ENCODE data around the gene CDK5RAP3. TPM values are rescaled to one million over a fixed set of nuclear protein-coding genes. Genes with fewer than 3 reads are reported as not detected.

Gene CDK5RAP3
- total RNA-seq, 1 experiment from 2014 or later: 128 TPM

GRCh38 chr17:48002916-48003416 lies 32.1 kb downstream of the CDK5RAP3 start:
- ATAC-seq: peak; percentile 15; the same call in 1 of the 2 replicates
- no peak for TF ChIP-seq IRF2 (CRISPR knock-in tag; IDR thresholded peaks at IDR 0.05; ENCODE audit: borderline replicate concordance, low read depth)
- 0 out of 2 replicates have a peak, but pooled peaks have one; percentile 11 for TF ChIP-seq ETV6 (CRISPR knock-in tag; IDR thresholded peaks at IDR 0.05)
- DNase-seq (ENCODE audit: low spot score): no peak
- H3K36me3 Mint-ChIP-seq: no peaks in the 10 kb centered on the region
- POLR2A ChIA-PET: interaction anchor here (0.6 to 1.3 kb wide), 3 partner anchors 9 to 91 kb away, joined by 4 to 9 read pairs (median 6); partner anchors contain the start of gene NFE2L1
- H3K4me1 Mint-ChIP-seq: peaks cover 52% of the 10 kb centered on the region
- CTCF ChIA-PET: interaction anchor here (0.8 to 5.1 kb wide), 16 partner anchors 8 to 156 kb away, joined by 3 to 33 read pairs (median 8); partner anchors contain the start of genes CDK5RAP3 and PNPO
- H3K9me3 Mint-ChIP-seq: no peaks in the 10 kb centered on the region
- no peaks in the 10 kb centered on the region; the same call in 1 of the 2 replicates for H3K27me3 Mint-ChIP-seq (ENCODE audit: low read depth)
- H3K4me3 Mint-ChIP-seq: peak overlapping the region; percentile 21
- H3K27ac Mint-ChIP-seq: peak overlapping the region; percentile 75

GRCh38 chr17:48003417-48004151 lies 32.7 kb downstream of the CDK5RAP3 start:
- ChIA-PET CTCF (interaction anchor here (0.8 to 5.1 kb wide), 19 partner anchors 8 to 156 kb away, joined by 3 to 33 read pairs (median 6); partner anchors contain the start of genes CDK5RAP3 and PNPO), POLR2A (interaction anchor here (0.6 to 1.3 kb wide), 4 partner anchors 9 to 92 kb away, joined by 4 to 9 read pairs (median 6); partner anchors contain the start of gene NFE2L1)
- DNase-seq (ENCODE audit: low spot score) (peak; percentile 50), ATAC-seq (peak; percentile 80)
- peaks cover 52% of the 10 kb centered on the region for H3K4me1 Mint-ChIP-seq
- H3K27me3 Mint-ChIP-seq (ENCODE audit: low read depth): no peaks in the 10 kb centered on the region; the same call in 1 of the 2 replicates
- no peaks in the 10 kb centered on the region for H3K36me3 Mint-ChIP-seq
- H3K4me3 Mint-ChIP-seq: peak overlapping the region; percentile 13
- H3K9me3 Mint-ChIP-seq: no peaks in the 10 kb centered on the region; the same call in 1 of the 2 replicates
- TF ChIP-seq ZBTB21 (CRISPR knock-in tag; IDR thresholded peaks at IDR 0.05; ENCODE audit: borderline replicate concordance) (0 out of 2 replicates have a peak, but pooled peaks have one; percentile 20), TP53 (CRISPR knock-in tag; IDR thresholded peaks at IDR 0.05) (peak; percentile 69; the same call in 1 of the 2 replicates), ZNF423 (CRISPR knock-in tag; IDR thresholded peaks at IDR 0.05) (peak; percentile 49; the same call in 1 of the 2 replicates), SMAD4 (CRISPR knock-in tag; IDR thresholded peaks at IDR 0.05) (no peak), TCF7 (CRISPR knock-in tag; IDR thresholded peaks at IDR 0.05; ENCODE audit: low read depth) (no peak)
- H3K27ac Mint-ChIP-seq: peak overlapping the region; percentile 41

DNA sequence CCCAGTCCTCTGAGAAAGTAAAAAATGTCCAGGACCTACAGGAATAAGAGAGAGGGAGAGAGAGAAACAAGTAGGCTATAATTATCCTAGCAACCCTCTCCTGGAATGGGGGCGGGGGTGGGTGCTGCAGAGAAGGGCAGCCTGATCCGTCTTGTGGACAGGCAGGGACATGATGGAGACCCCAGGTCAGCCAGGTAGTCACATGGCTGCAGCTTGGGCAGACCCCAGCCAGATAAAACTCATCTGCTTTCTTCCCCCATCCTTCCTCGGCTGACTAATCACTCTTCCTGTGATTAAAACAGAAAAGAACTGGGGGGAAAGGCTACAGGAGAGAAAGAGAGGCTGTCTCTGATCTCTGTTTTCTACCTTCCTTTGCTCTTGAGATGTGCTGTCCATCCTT lies 34.1 kb downstream of the CDK5RAP3 start:
- Mint-ChIP-seq H3K4me1 (peaks cover 46% of the 10 kb centered on the region), H3K27me3 (ENCODE audit: low read depth) (no peaks in the 10 kb centered on the region; the same call in 1 of the 2 replicates), H3K27ac (no peak overlapping the region), H3K9me3 (no peaks in the 10 kb centered on the region; the same call in 1 of the 2 replicates), H3K36me3 (no peaks in the 10 kb centered on the region), H3K4me3 (no peak overlapping the region)
- DNase-seq (ENCODE audit: low spot score): no peak
- no peak for ATAC-seq
- TF ChIP-seq SMAD4 (CRISPR knock-in tag; IDR thresholded peaks at IDR 0.05) (no peak), PRRX2 (CRISPR knock-in tag; IDR thresholded peaks at IDR 0.05) (no peak), RORB (CRISPR knock-in tag; IDR thresholded peaks at IDR 0.05) (no peak)
- TF ChIP-seq, protein P1, sequence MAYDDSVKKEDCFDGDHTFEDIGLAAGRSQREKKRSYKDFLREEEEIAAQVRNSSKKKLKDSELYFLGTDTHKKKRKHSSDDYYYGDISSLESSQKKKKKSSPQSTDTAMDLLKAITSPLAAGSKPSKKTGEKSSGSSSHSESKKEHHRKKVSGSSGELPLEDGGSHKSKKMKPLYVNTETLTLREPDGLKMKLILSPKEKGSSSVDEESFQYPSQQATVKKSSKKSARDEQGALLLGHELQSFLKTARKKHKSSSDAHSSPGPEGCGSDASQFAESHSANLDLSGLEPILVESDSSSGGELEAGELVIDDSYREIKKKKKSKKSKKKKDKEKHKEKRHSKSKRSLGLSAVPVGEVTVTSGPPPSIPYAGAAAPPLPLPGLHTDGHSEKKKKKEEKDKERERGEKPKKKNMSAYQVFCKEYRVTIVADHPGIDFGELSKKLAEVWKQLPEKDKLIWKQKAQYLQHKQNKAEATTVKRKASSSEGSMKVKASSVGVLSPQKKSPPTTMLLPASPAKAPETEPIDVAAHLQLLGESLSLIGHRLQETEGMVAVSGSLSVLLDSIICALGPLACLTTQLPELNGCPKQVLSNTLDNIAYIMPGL (CRISPR knock-in tag; IDR thresholded peaks at IDR 0.05): no peak
- CTCF ChIA-PET: interaction anchor here (0.6 to 5.1 kb wide), 12 partner anchors 9 to 108 kb away, joined by 3 to 33 read pairs (median 6); partner anchors contain the start of gene CDK5RAP3
- POLR2A ChIA-PET: no interaction called here

- no peaks in the 10 kb centered on the region; the same call in 1 of the 2 replicates for H3K9me3 Mint-ChIP-seq
- no peak for DNase-seq (ENCODE audit: low spot score)
- peaks cover 6% of the 10 kb centered on the region; the same call in 1 of the 2 replicates for H3K27me3 Mint-ChIP-seq (ENCODE audit: low read depth)
- H3K27ac Mint-ChIP-seq: no peak overlapping the region
- peaks cover 47% of the 10 kb centered on the region for H3K4me1 Mint-ChIP-seq
- no peak overlapping the region for H3K4me3 Mint-ChIP-seq
- POLR2A ChIA-PET: no interaction called here
- H3K36me3 Mint-ChIP-seq: no peaks in the 10 kb centered on the region
- ATAC-seq: no peak
- CTCF ChIA-PET: interaction anchor here (0.9 to 5.1 kb wide), 3 partner anchors 28 to 60 kb away, joined by 4 to 33 read pairs (median 14); partner anchors contain the start of gene CDK5RAP3
- TF ChIP-seq, protein P1 (CRISPR knock-in tag; IDR thresholded peaks at IDR 0.05): no peak
- no peak for TF ChIP-seq ARID4B (CRISPR knock-in tag; IDR thresholded peaks at IDR 0.05; ENCODE audit: borderline replicate concordance)
- no peak for TF ChIP-seq ERG (CRISPR knock-in tag; IDR thresholded peaks at IDR 0.05)
Measured at GRCh38 chr17:48006936-48007709, 36.2 kb downstream of the CDK5RAP3 start.

All from WTC11 (cell line).